ENCODE measurements around the gene TMEM79.

TMEM79 gene

GRCh38 chr1:156244712-156245111 is 39.4 kb upstream of the TMEM79 start:
- no peak for DNase-seq (ENCODE audit: low read depth in 2 of 2)
- no peak for TF ChIP-seq CTCF (IDR thresholded peaks at IDR 0.05; ENCODE audit: low read depth, low read length)
- H3K4me3 ChIP-seq (replicated peaks in 1 of 2; ENCODE audit: low read depth in 2 of 2, low read length in 2 of 2): no peak overlapping the region

- peak in 1 of 2 donors; percentile 26 for DNase-seq (ENCODE audit: low read depth in 2 of 2)
- TF ChIP-seq CTCF (IDR thresholded peaks at IDR 0.05; ENCODE audit: low read depth, low read length): no peak
Measured at GRCh38 chr1:156245451-156246232, 38.5 kb upstream of the TMEM79 start.

GRCh38 chr1:156246241-156246780 is 37.8 kb upstream of the TMEM79 start:
- DNase-seq (ENCODE audit: low read depth in 2 of 2): no peak
- no peak overlapping the region for H3K4me3 ChIP-seq (replicated peaks in 1 of 2; ENCODE audit: low read depth in 2 of 2, low read length in 2 of 2)
- no peak for TF ChIP-seq CTCF (IDR thresholded peaks at IDR 0.05; ENCODE audit: low read depth, low read length)

More at GRCh38 chr1:156245451-156246232, 38.5 kb upstream of the TMEM79 start:
- peak overlapping the region; percentile 5 to 28 for H3K4me3 ChIP-seq (replicated peaks in 1 of 2; ENCODE audit: low read depth in 2 of 2, low read length in 2 of 2)

DNA sequence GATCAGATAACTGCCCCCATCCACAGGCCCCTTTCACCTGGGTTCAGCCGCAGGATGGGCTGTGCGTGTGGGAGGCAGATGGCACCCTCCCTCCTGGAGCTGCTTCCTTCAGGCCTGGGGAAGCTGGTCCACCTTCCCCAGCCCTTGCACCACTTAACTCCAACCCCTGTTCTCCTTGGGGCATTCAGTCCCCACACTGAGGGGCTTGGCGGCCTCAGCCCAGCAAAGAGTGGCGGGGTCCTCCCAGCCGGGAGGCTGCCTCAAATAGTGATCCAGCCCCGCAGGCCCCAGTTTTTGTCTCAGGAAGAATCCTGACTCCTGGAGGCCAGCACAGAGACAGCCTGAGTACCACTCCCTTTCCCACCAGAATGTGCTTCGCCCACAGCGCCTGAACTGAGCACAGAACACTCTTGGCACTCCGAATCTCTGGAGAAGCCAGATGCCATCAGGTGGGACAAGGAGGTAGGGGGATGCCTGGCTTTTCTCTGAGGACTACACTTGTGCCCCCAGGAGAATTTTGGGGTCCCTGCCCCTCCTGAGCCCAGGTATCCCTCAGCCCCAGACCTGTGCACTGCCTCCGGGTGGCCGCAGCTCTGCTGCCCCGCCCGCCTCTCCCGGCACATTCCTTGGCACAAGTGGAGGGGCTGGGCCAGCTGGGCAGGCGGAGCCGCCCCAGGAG is 37.2 kb upstream of the TMEM79 start:
- TF ChIP-seq CTCF (IDR thresholded peaks at IDR 0.05; ENCODE audit: low read depth, low read length): no peak
- no peak overlapping the region for H3K4me3 ChIP-seq (replicated peaks in 1 of 2; ENCODE audit: low read depth in 2 of 2, low read length in 2 of 2)
- DNase-seq (ENCODE audit: low read depth in 2 of 2): no peak

DNA sequence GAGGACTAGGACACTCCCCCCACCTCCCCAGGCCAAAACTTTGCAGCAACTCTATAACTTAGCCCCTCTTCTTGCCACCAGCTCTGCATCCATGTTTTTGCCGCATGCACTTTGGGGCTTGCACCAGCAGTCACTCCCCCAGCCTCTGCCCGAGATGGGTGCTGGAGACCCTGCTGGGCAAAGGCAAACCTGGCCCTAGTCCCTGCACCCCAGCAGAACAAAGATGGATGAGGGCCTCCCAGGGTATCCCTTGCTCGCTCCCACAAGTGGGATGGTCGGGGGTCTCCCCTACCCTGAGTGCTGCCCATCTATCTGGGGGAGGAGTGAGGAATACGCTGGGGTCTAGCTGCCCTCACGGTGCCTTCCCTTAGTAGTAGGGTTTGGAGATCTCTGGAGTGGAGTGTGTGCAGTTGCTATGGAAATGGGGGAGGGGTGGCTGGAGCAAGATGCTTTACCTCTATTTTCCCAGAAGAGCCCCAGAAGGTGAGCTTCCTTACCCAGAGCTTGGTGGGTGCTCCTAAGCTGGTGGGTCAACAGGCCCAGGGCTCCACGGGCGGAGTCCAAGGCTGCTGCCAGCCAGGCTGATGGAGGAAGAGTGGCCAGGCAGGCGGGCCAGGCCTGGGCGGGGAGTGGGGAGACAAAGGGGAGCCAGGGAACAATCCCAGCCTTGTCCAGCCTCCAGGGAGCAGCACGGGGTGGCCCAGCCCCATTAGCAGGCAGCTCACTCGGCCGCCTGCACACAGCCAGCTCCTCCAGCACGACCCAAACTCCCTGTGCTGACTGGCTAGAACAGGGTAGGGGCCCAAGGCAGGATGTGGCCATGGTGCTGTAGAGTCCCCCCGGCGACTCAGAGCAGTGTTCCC is 36.4 kb upstream of the TMEM79 start, which contains the start of gene PAQR6:
Gene PAQR6, minus strand, starts transcription at position 597 of the 863 bp plus-strand sequence. CDS start 1,325 bp downstream, outside the sequence.
- no peak for TF ChIP-seq CTCF (IDR thresholded peaks at IDR 0.05; ENCODE audit: low read depth, low read length)
- H3K4me3 ChIP-seq (replicated peaks in 1 of 2; ENCODE audit: low read depth in 2 of 2, low read length in 2 of 2): no peak within 1 kb of the TSS
- no peak for DNase-seq (ENCODE audit: low read depth in 2 of 2)

DNA sequence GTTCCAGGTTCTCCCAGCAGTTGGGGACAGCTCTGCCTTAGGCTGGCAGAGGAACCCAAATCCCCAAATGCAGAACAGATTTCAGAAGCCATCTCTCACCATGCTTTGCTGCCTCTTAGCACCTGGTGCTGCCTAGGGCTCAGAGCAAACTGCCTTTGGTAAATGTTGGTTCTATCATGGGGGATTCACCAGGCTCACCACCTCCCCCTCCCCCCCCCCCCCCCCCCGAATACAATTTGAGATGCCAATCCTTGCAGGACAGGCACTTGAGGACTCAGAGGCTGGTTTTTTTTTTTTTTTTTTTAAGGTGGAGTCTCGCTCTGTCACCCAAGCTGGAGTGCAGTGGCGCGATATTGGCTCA is 35.8 kb upstream of the TMEM79 start:
- no peak for DNase-seq (ENCODE audit: low read depth in 2 of 2)
- no peak overlapping the region for H3K4me3 ChIP-seq (replicated peaks in 1 of 2; ENCODE audit: low read depth in 2 of 2, low read length in 2 of 2)
- TF ChIP-seq CTCF (IDR thresholded peaks at IDR 0.05; ENCODE audit: low read depth, low read length): no peak
